Spleen (tissue), 7 donors: ENCODE results near the gene MARS1.

ENCODE experiments used
- CTCF ChIP-seq, 11 experiments: fragments of 200-600 bp in 7 of 11; fragments of 450-650 bp in 4 of 11; sonication (generic) in 4 of 11; IDR thresholded peaks in 8 of 11; conservative IDR thresholded peaks in 3 of 11; 1 replicate in 7 of 11; 2 replicates in 4 of 11; pipeline versions ENCODE4 v1.4.0 to v1.8.0; 2016 to 2021; ENCODE audit warnings: antibody characterized with exemption in 11 of 11, inconsistent platforms in 4 of 11, mild to moderate bottlenecking in 1 of 11
- POLR2A ChIP-seq, 3 donors: fragments of 450-650 bp; IDR thresholded peaks; one replicate each; pipeline ENCODE4 v1.5.1; 2017; ENCODE audit warnings: antibody characterized with exemption in 3 of 3, mild to moderate bottlenecking in 1 of 3
- POLR2AphosphoS5 ChIP-seq, 3 donors: sonication (generic); formaldehyde crosslinking; IDR thresholded peaks; one replicate each; pipeline ENCODE4 v1.5.1; 2017; ENCODE audit warnings: antibody characterized with exemption in 3 of 3
- donor health status: DM: no; HTN: no; CAD: no; lungs with moderate emphysema.
- donor health status: DM: no; HTN: no; CAD: no.
- donor health status: DM: no; HTN: no; CAD: no.

- no peak for TF ChIP-seq POLR2A (IDR thresholded peaks at IDR 0.05)
- no peak for TF ChIP-seq CTCF (IDR thresholded peaks at IDR 0.05 in 8 of 11, conservative IDR thresholded peaks at IDR 0.05 in 3 of 11)
- TF ChIP-seq POLR2AphosphoS5 (IDR thresholded peaks at IDR 0.05): no peak
These were observed 43.1 kb upstream of the MARS1 start for GRCh38 chr12:57444744-57445143.
